H9 (cell line): ENCODE measurements around the gene ADAM22. TPM values are rescaled to one million over a fixed set of nuclear protein-coding genes. Genes with fewer than 3 reads are reported as not detected.

Experiments used
- DNase-seq: peaks from one replicate; pipeline ENCODE4 v3.0.0-alpha.2; 2017
- H2AFZ ChIP-seq: one replicate; pipeline ENCODE4 v1.6.1; 2013; ENCODE audit warnings: mild to moderate bottlenecking, low read length, control low read depth, moderate library complexity
- H2AK5ac ChIP-seq: 2 replicates; pipeline ENCODE4 v1.6.1; 2013; ENCODE audit warnings: low read length, control low read depth, mixed read lengths; ENCODE audit not compliant: insufficient read length
- H2BK120ac ChIP-seq: one replicate; pipeline ENCODE4 v1.6.1; 2013; ENCODE audit warnings: low read depth, mild to moderate bottlenecking, low read length, control low read depth, inconsistent platforms; ENCODE audit not compliant: poor library complexity, severe bottlenecking
- H2BK12ac ChIP-seq: 2 replicates; pipeline ENCODE4 v1.6.1; 2013; ENCODE audit warnings: low read length, control low read depth, mixed read lengths, low read depth; ENCODE audit not compliant: insufficient read length
- H2BK15ac ChIP-seq: 2 replicates; pipeline ENCODE4 v1.6.1; 2013; ENCODE audit warnings: low read depth, low read length, control low read depth
- H2BK20ac ChIP-seq: one replicate; pipeline ENCODE4 v1.6.1; 2013; ENCODE audit warnings: low read depth, mild to moderate bottlenecking, low read length, control low read depth, inconsistent platforms; ENCODE audit not compliant: poor library complexity, severe bottlenecking
- H2BK5ac ChIP-seq: 2 replicates; pipeline ENCODE4 v1.6.1; 2013; ENCODE audit warnings: low read length, control low read depth, mixed read lengths; ENCODE audit not compliant: insufficient read length
- H3K14ac ChIP-seq: 2 replicates; pipeline ENCODE4 v1.6.1; 2013; ENCODE audit warnings: low read length, control low read depth; ENCODE audit not compliant: insufficient read depth
- H3K18ac ChIP-seq: 2 replicates; pipeline ENCODE4 v1.6.1; 2013; ENCODE audit warnings: low read depth, mild to moderate bottlenecking, mixed read lengths, low read length, control low read depth; ENCODE audit not compliant: insufficient read length
- H3K23ac ChIP-seq: 2 replicates; pipeline ENCODE4 v1.6.1; 2013; ENCODE audit warnings: low read length, control low read depth, mixed read lengths, low read depth; ENCODE audit not compliant: insufficient read length
- H3K23me2 ChIP-seq: 2 replicates; pipeline ENCODE4 v1.6.1; 2013; ENCODE audit warnings: low read depth, mild to moderate bottlenecking, mixed read lengths, low read length, control low read depth; ENCODE audit not compliant: insufficient read length, poor library complexity, severe bottlenecking
- H3K27ac ChIP-seq: 2 replicates; pipeline ENCODE4 v1.5.1; 2013; ENCODE audit warnings: low read length, control low read depth, mixed read lengths, low read depth; ENCODE audit not compliant: insufficient read length
- H3K27me3 ChIP-seq: 2 replicates; pipeline ENCODE4 v1.6.1; 2013; ENCODE audit warnings: low read length, control low read depth, inconsistent platforms; ENCODE audit not compliant: insufficient read depth
- H3K4ac ChIP-seq: 2 replicates; pipeline ENCODE4 v1.6.1; 2013; ENCODE audit warnings: low read depth, mild to moderate bottlenecking, control low read depth, inconsistent platforms, low read length, moderate library complexity
- H3K4me1 ChIP-seq: 2 replicates; pipeline ENCODE4 v1.6.1; 2013; ENCODE audit warnings: low read length, control low read depth, inconsistent platforms; ENCODE audit not compliant: insufficient read depth
- H3K4me2 ChIP-seq: 2 replicates; pipeline ENCODE4 v1.6.1; 2013; ENCODE audit warnings: low read length, control low read depth, mixed read lengths; ENCODE audit not compliant: insufficient read length, insufficient read depth
- H3K56ac ChIP-seq: 2 replicates; pipeline ENCODE4 v1.6.1; 2013; ENCODE audit warnings: low read depth, mild to moderate bottlenecking, mixed read lengths, low read length, control low read depth; ENCODE audit not compliant: insufficient read length
- H3K79me1 ChIP-seq: 2 replicates; pipeline ENCODE4 v1.6.1; 2013; ENCODE audit warnings: low read depth, mild to moderate bottlenecking, moderate library complexity, low read length, control low read depth, inconsistent platforms; ENCODE audit not compliant: insufficient read depth, poor library complexity, severe bottlenecking
- H3K79me2 ChIP-seq: 2 replicates; pipeline ENCODE4 v1.6.1; 2013; ENCODE audit warnings: low read length, control low read depth, inconsistent platforms; ENCODE audit not compliant: insufficient read depth
- H3K9ac ChIP-seq: 2 replicates; pipeline ENCODE4 v1.6.1; 2013; ENCODE audit warnings: low read length, control low read depth, mixed read lengths; ENCODE audit not compliant: insufficient read length; ENCODE audit errors: extremely low read depth
- H3K9me3 ChIP-seq: one replicate; pipeline ENCODE4 v1.6.1; 2013; ENCODE audit warnings: low read depth, low read length, inconsistent platforms; ENCODE audit not compliant: control insufficient read depth
- H3T11ph ChIP-seq: one replicate; pipeline ENCODE4 v1.6.1; 2013; ENCODE audit warnings: mild to moderate bottlenecking, low read length, control low read depth, inconsistent platforms
- H4K20me1 ChIP-seq: one replicate; pipeline ENCODE4 v1.6.1; 2013; ENCODE audit not compliant: control insufficient read depth, insufficient read length, insufficient read depth
- H4K5ac ChIP-seq: 2 replicates; pipeline ENCODE4 v1.6.1; 2013; ENCODE audit warnings: low read depth, mild to moderate bottlenecking, mixed read lengths, low read length, control low read depth; ENCODE audit not compliant: insufficient read length
- H4K8ac ChIP-seq: replicated peaks from 2 replicates; pipeline ENCODE4 v1.6.1; 2013; ENCODE audit warnings: low read length, control low read depth, mixed read lengths, low read depth; ENCODE audit not compliant: insufficient read length
- H4K91ac ChIP-seq: 2 replicates; pipeline ENCODE4 v1.6.1; 2013; ENCODE audit warnings: low read depth, mild to moderate bottlenecking, moderate library complexity, mixed read lengths, low read length, control low read depth; ENCODE audit not compliant: insufficient read length
- H3K27ac Mint-ChIP-seq, 3 experiments: 2 replicates in 2 of 3; 3 replicates in 1 of 3; pipeline ENCODE4 v1.8.0; 2020 to 2021; ENCODE audit warnings: mixed read lengths in 3 of 3, mild to moderate bottlenecking in 1 of 3, moderate library complexity in 1 of 3
- H3K27me3 Mint-ChIP-seq: 2 replicates; pipeline ENCODE4 v1.8.0; 2021; ENCODE audit warnings: low read depth, mild to moderate bottlenecking, moderate library complexity, mixed read lengths
- H3K36me3 Mint-ChIP-seq, 3 experiments: 2 replicates in 2 of 3; 3 replicates in 1 of 3; pipeline ENCODE4 v1.8.0; 2020 to 2021; ENCODE audit warnings: low read depth in 3 of 3, mixed read lengths in 3 of 3; ENCODE audit not compliant: insufficient read depth in 1 of 3
- H3K4me1 Mint-ChIP-seq, 2 experiments: 2 replicates each; pipeline ENCODE4 v1.8.0; 2020; ENCODE audit warnings: mixed read lengths in 2 of 2
- H3K4me3 Mint-ChIP-seq, 2 experiments: 2 replicates in 1 of 2; 3 replicates in 1 of 2; pipeline ENCODE4 v1.8.0; 2020 to 2021; ENCODE audit warnings: mild to moderate bottlenecking in 2 of 2, mixed read lengths in 2 of 2, moderate library complexity in 1 of 2
- H3K9me3 Mint-ChIP-seq, 2 experiments: 2 replicates in 1 of 2; 3 replicates in 1 of 2; pipeline ENCODE4 v1.8.0; 2020; ENCODE audit warnings: mild to moderate bottlenecking in 2 of 2, mixed read lengths in 2 of 2, moderate library complexity in 1 of 2
- CTCF ChIP-seq: fragments of 200-600 bp; sonication (generic); conservative IDR thresholded peaks from 3 replicates; pipeline ENCODE4 v1.8.0; 2021; ENCODE audit warnings: antibody characterized with exemption, mild to moderate bottlenecking
- WGBS: extraction: QIAGEN DNeasy Blood & Tissue Kit; methylation state at CpG from one replicate; pipeline ENCODE4 v1.1.7; 2013; ENCODE audit warnings: missing lambda C conversion rate, low lambda C conversion rate, mixed read lengths; ENCODE audit not compliant: insufficient read length; ENCODE audit errors: extremely low coverage; 5-methylcytosine and 5-hydroxymethylcytosine counted together
- total RNA-seq: library from RNA; stranded (reverse); gene quantifications from 2 replicates; pipeline ENCODE4 v1.2.1, GENCODE V29; 2021

The ADAM22 gene
- total RNA-seq, 1 experiment from 2014 or later, result 8.7 TPM

GRCh38 chr7:88044069-88044468 is 110.0 kb downstream of the ADAM22 start:
- DNase-seq, result no peak
- H3K18ac ChIP-seq, result no peak overlapping the region
- no peak overlapping the region for H3K14ac ChIP-seq
- H3K9me3 ChIP-seq, result no peaks in the 10 kb centered on the region
- no peak overlapping the region for H3K4ac ChIP-seq
- H2BK15ac ChIP-seq, result no peak overlapping the region
- Mint-ChIP-seq H3K27ac (no peak overlapping the region), H3K4me1 (no peaks in the 10 kb centered on the region), H3K27me3 (no peaks in the 10 kb centered on the region), H3K4me3 (no peak overlapping the region), H3K9me3 (no peaks in the 10 kb centered on the region), H3K36me3 (no peaks in the 10 kb centered on the region)
- H2BK120ac ChIP-seq, result no peak overlapping the region
- no peaks in the 10 kb centered on the region for H3K4me1 ChIP-seq
- no peak overlapping the region for H2AFZ ChIP-seq
- H2AK5ac ChIP-seq, result no peak overlapping the region
- H3K27ac ChIP-seq, result no peak overlapping the region
- no peak overlapping the region for H2BK5ac ChIP-seq
- no peak overlapping the region for H2BK20ac ChIP-seq
- H3K23me2 ChIP-seq, result no peaks in the 10 kb centered on the region
- WGBS, result no CpG with 5 or more reads among the region's 2 CpGs
- TF ChIP-seq CTCF, result no peak
- no peaks in the 10 kb centered on the region for H3K79me2 ChIP-seq
- no peak overlapping the region for H2BK12ac ChIP-seq
- no peak overlapping the region for H4K5ac ChIP-seq
- no peaks in the 10 kb centered on the region for H3K79me1 ChIP-seq
- H3K23ac ChIP-seq, result no peak overlapping the region
- H4K8ac ChIP-seq, result no peak overlapping the region
- H3K27me3 ChIP-seq, result no peaks in the 10 kb centered on the region
- no peak overlapping the region for H4K91ac ChIP-seq
- H3K4me2 ChIP-seq, result no peak overlapping the region
- no peak overlapping the region for H3K9ac ChIP-seq
- no peak overlapping the region for H3T11ph ChIP-seq
- H3K56ac ChIP-seq, result no peak overlapping the region
- H4K20me1 ChIP-seq, result no peaks in the 10 kb centered on the region
